ENCODE results near the gene SCO1. TPM values are rescaled to one million over a fixed set of nuclear protein-coding genes. Genes with fewer than 3 reads are reported as not detected.

The SCO1 gene
- 24.1 TPM for total RNA-seq (2013)
- 10 to 100 TPM in 2 of 3 donors, 1 to 10 TPM in 1; 5.0 to 14.6 (median 11.6) TPM for polyA plus RNA-seq
- 26.5 and 30.8 TPM in 2 replicates for polyA minus RNA-seq
- total RNA-seq, result 12.3 to 31.9 (median 25.6) reads per million in 11 experiments

GRCh38 chr17:10697092-10698081 is at the start of gene SCO1, which contains the start of gene ADPRM:
Gene SCO1 (minus strand): TSS chr17:10697533. CDS start chr17:10697507, 26 bp downstream.
Gene ADPRM (plus strand): TSS chr17:10697594. CDS start chr17:10704927, 7,333 bp downstream.
- Histone ChIP-seq H3K4me3 (replicated peaks in 1 of 3; ENCODE audit: low read depth in 2 of 3, low read length in 3 of 3) (peak within 1 kb of the TSS; percentile 81 to 93 (median 88)), H2AFZ (ENCODE audit: insufficient read depth, low read depth, low read length, poor library complexity, severe bottlenecking) (peak within 1 kb of the TSS; percentile 99), H3K36me3 (replicated peaks in 1 of 2; ENCODE audit: control insufficient read depth in 1 of 2, insufficient read depth in 2 of 2, low read length in 2 of 2) (peaks cover 27 to 31% of the 10 kb centered on the region in 2 donors), H4K20me1 (ENCODE audit: insufficient read depth, low read length) (peaks cover 11% of the 10 kb centered on the region), H3K27ac (ENCODE audit: low read depth in 1 of 2, low read length in 2 of 2) (peak within 1 kb of the TSS; percentile 94), H3K9me3 (replicated peaks in 1 of 2; ENCODE audit: control insufficient read depth in 1 of 2, insufficient read depth in 1 of 2, low read length in 2 of 2) (no peaks in the 10 kb centered on the region), H3K4me2 (replicated peaks; ENCODE audit: extremely low read depth, low read length, poor library complexity, severe bottlenecking) (peak within 1 kb of the TSS; percentile 89), H3K27me3 (ENCODE audit: control insufficient read depth in 2 of 2, insufficient read depth in 2 of 2, low read length in 2 of 2) (no peaks in the 10 kb centered on the region), H3K9ac (ENCODE audit: insufficient read depth, low read length, poor library complexity, severe bottlenecking) (peak within 1 kb of the TSS; percentile 96), H3K79me2 (ENCODE audit: insufficient read depth, low read length) (peaks cover 80% of the 10 kb centered on the region), H3K4me1 (ENCODE audit: control insufficient read depth in 1 of 2, insufficient read depth in 2 of 2, low read length in 2 of 2) (peaks cover 19 to 22% of the 10 kb centered on the region in 2 donors)
- Mint-ChIP-seq H3K36me3 (peaks cover 26 to 29% of the 10 kb centered on the region in 2 donors), H3K4me1 (peaks cover 27% of the 10 kb centered on the region), H3K4me3 (peak within 1 kb of the TSS; percentile 93 to 96), H3K9me3 (no peaks in the 10 kb centered on the region), H3K27me3 (ENCODE audit: low read depth in 3 of 3) (peaks cover 0 to 2% (median 0%) of the 10 kb centered on the region in 3 donors), H3K27ac (peak within 1 kb of the TSS; percentile 88 to 96 (median 96))
- peak; percentile 91 to 93 (median 91) for DNase-seq
- under 1% methylated on average over 80 of the region's 84 CpGs for WGBS (ENCODE audit: insufficient coverage)
- TF ChIP-seq CTCF (IDR thresholded peaks at IDR 0.05), result peak; percentile 36
- intact Hi-C loops (cut with micrococcal nuclease), result no loop called here

- Histone ChIP-seq H3K9ac (ENCODE audit: insufficient read depth, low read length, poor library complexity, severe bottlenecking) (no peak overlapping the region), H3K4me3 (replicated peaks in 1 of 3; ENCODE audit: low read depth in 2 of 3, low read length in 3 of 3) (no peak overlapping the region), H4K20me1 (ENCODE audit: insufficient read depth, low read length) (no peaks in the 10 kb centered on the region), H2AFZ (ENCODE audit: insufficient read depth, low read depth, low read length, poor library complexity, severe bottlenecking) (no peak overlapping the region), H3K36me3 (replicated peaks in 1 of 2; ENCODE audit: control insufficient read depth in 1 of 2, insufficient read depth in 2 of 2, low read length in 2 of 2) (no peaks in the 10 kb centered on the region), H3K4me2 (replicated peaks; ENCODE audit: extremely low read depth, low read length, poor library complexity, severe bottlenecking) (no peak overlapping the region), H3K79me2 (ENCODE audit: insufficient read depth, low read length) (no peaks in the 10 kb centered on the region), H3K9me3 (replicated peaks in 1 of 2; ENCODE audit: control insufficient read depth in 1 of 2, insufficient read depth in 1 of 2, low read length in 2 of 2) (no peaks in the 10 kb centered on the region), H3K4me1 (ENCODE audit: control insufficient read depth in 1 of 2, insufficient read depth in 2 of 2, low read length in 2 of 2) (no peaks in the 10 kb centered on the region), H3K27ac (ENCODE audit: low read depth in 1 of 2, low read length in 2 of 2) (no peak overlapping the region), H3K27me3 (ENCODE audit: control insufficient read depth in 2 of 2, insufficient read depth in 2 of 2, low read length in 2 of 2) (no peaks in the 10 kb centered on the region)
- H3K27me3 Mint-ChIP-seq (ENCODE audit: low read depth in 3 of 3), result peaks cover 1 to 4% (median 2%) of the 10 kb centered on the region in 3 donors
- H3K4me3 Mint-ChIP-seq, result no peak overlapping the region
- no peak for TF ChIP-seq CTCF (IDR thresholded peaks at IDR 0.05)
- 100% methylated on average over 1 of the region's 6 CpGs for WGBS (ENCODE audit: insufficient coverage)
- no peaks in the 10 kb centered on the region for H3K4me1 Mint-ChIP-seq
- intact Hi-C loops (cut with micrococcal nuclease), result no loop called here
- H3K36me3 Mint-ChIP-seq, result no peaks in the 10 kb centered on the region
- no peaks in the 10 kb centered on the region for H3K9me3 Mint-ChIP-seq
- DNase-seq, result no peak
- no peak overlapping the region for H3K27ac Mint-ChIP-seq
These were observed 47.9 kb upstream of the SCO1 start for GRCh38 chr17:10745231-10745630.
